AG08396 (cell line): ENCODE data around the gene TNFSF8.

Experiments
- DNase-seq: peaks from one replicate; pipeline ENCODE4 v3.0.0; 2012; ENCODE audit warnings: low spot score, mixed read lengths

Gene TNFSF8

GRCh38 chr9:114935119-114935518 lies 4.7 kb upstream of the TNFSF8 start:
- DNase-seq = no peak

GRCh38 chr9:114932502-114932901 lies 2.1 kb upstream of the TNFSF8 start:
- DNase-seq = no peak

GRCh38 chr9:114931407-114931806 lies 1.0 kb upstream of the TNFSF8 start:
- DNase-seq = no peak

GRCh38 chr9:114929201-114929600 lies 1.2 kb downstream of the TNFSF8 start:
- DNase-seq = no peak

GRCh38 chr9:114928671-114929070 lies 1.7 kb downstream of the TNFSF8 start:
- no peak for DNase-seq

GRCh38 chr9:114928136-114928535 lies 2.3 kb downstream of the TNFSF8 start:
- no peak for DNase-seq

GRCh38 chr9:114925672-114926071 lies 4.7 kb downstream of the TNFSF8 start:
- DNase-seq = no peak

- no peak for DNase-seq
Measured at GRCh38 chr9:114925039-114925438, 5.4 kb downstream of the TNFSF8 start.

- DNase-seq = no peak
Measured at GRCh38 chr9:114924327-114924726, 6.1 kb downstream of the TNFSF8 start.

- DNase-seq = no peak
Measured at GRCh38 chr9:114923918-114924317, 6.5 kb downstream of the TNFSF8 start.

GRCh38 chr9:114921171-114921570 lies 9.2 kb downstream of the TNFSF8 start:
- DNase-seq = no peak

- DNase-seq = no peak
Measured at GRCh38 chr9:114919611-114920010, 10.8 kb downstream of the TNFSF8 start.

GRCh38 chr9:114916481-114916880 lies 13.9 kb downstream of the TNFSF8 start:
- DNase-seq = no peak

GRCh38 chr9:114914139-114914538 lies 16.3 kb downstream of the TNFSF8 start:
- no peak for DNase-seq

- DNase-seq = no peak
Measured at GRCh38 chr9:114913656-114914055, 16.7 kb downstream of the TNFSF8 start.

- DNase-seq = no peak
Measured at GRCh38 chr9:114913217-114913616, 17.2 kb downstream of the TNFSF8 start.

- DNase-seq = peak; percentile 52
Measured at GRCh38 chr9:114911167-114911821, 19.1 kb downstream of the TNFSF8 start.

GRCh38 chr9:114910541-114910940 lies 19.9 kb downstream of the TNFSF8 start:
- DNase-seq = no peak

GRCh38 chr9:114909661-114910060 lies 20.7 kb downstream of the TNFSF8 start:
- DNase-seq = no peak

GRCh38 chr9:114908805-114909448 lies 21.5 kb downstream of the TNFSF8 start:
- DNase-seq = no peak

GRCh38 chr9:114908104-114908622 lies 22.2 kb downstream of the TNFSF8 start:
- DNase-seq = no peak

- DNase-seq = peak; percentile 39
Measured at GRCh38 chr9:114906922-114907571, 23.3 kb downstream of the TNFSF8 start.
